ENCODE data around the gene PCCB. TPM values are rescaled to one million over a fixed set of nuclear protein-coding genes. Genes with fewer than 3 reads are reported as not detected.
A peak's percentile ranks its signal among the peaks of the same experiment; 100 is the strongest.

PCCB gene
- total RNA-seq, 1 donor from 2014 or later: 32.6 TPM

- peak; percentile 86 for DNase-seq
- no peak overlapping the region for H3K27ac ChIP-seq
- no peaks in the 10 kb centered on the region for H3K9me3 ChIP-seq
- intact Hi-C loops (cut with DNase I): no loop called here
- H3K36me3 ChIP-seq: peaks cover 50% of the 10 kb centered on the region
- H3K27me3 ChIP-seq: no peaks in the 10 kb centered on the region
- no peak for TF ChIP-seq CTCF (IDR thresholded peaks at IDR 0.05)
- ATAC-seq: peak; percentile 91
- H3K4me1 ChIP-seq: peaks cover 8% of the 10 kb centered on the region
- no peak overlapping the region for H3K4me3 ChIP-seq
These were observed 93.9 kb downstream of the PCCB start for GRCh38 chr3:136343873-136344555.

GRCh38 chr3:136346486-136346885, 96.3 kb downstream of the PCCB start:
- Histone ChIP-seq H3K27me3 (no peaks in the 10 kb centered on the region), H3K9me3 (no peaks in the 10 kb centered on the region), H3K4me1 (peaks cover 8% of the 10 kb centered on the region), H3K4me3 (no peak overlapping the region), H3K36me3 (peaks cover 29% of the 10 kb centered on the region), H3K27ac (no peak overlapping the region)
- ATAC-seq (no peak), DNase-seq (no peak)
- no peak for TF ChIP-seq CTCF (IDR thresholded peaks at IDR 0.05)
- intact Hi-C loops (cut with DNase I): no loop called here

GRCh38 chr3:136350132-136350531, 100.0 kb downstream of the PCCB start:
- DNase-seq: no peak
- no peaks in the 10 kb centered on the region for H3K9me3 ChIP-seq
- peak overlapping the region; percentile 19 for H3K27ac ChIP-seq
- peaks cover 21% of the 10 kb centered on the region for H3K36me3 ChIP-seq
- no peak for TF ChIP-seq CTCF (IDR thresholded peaks at IDR 0.05)
- intact Hi-C loops (cut with DNase I): no loop called here
- ATAC-seq: peak; percentile 46
- H3K4me1 ChIP-seq: no peaks in the 10 kb centered on the region
- H3K27me3 ChIP-seq: no peaks in the 10 kb centered on the region
- no peak overlapping the region for H3K4me3 ChIP-seq

- no peaks in the 10 kb centered on the region for H3K9me3 ChIP-seq
- ATAC-seq (peak; percentile 44), DNase-seq (no peak)
- TF ChIP-seq CTCF (IDR thresholded peaks at IDR 0.05): no peak
- no peaks in the 10 kb centered on the region for H3K27me3 ChIP-seq
- peak overlapping the region; percentile 19 for H3K27ac ChIP-seq
- no peak overlapping the region for H3K4me3 ChIP-seq
- peaks cover 21% of the 10 kb centered on the region for H3K36me3 ChIP-seq
- intact Hi-C loops (cut with DNase I): no loop called here
- H3K4me1 ChIP-seq: no peaks in the 10 kb centered on the region
These were observed 100.4 kb downstream of the PCCB start for GRCh38 chr3:136350557-136350956.

- TF ChIP-seq CTCF (IDR thresholded peaks at IDR 0.05): no peak
- H3K27ac ChIP-seq: no peak overlapping the region
- intact Hi-C loops (cut with DNase I): no loop called here
These were observed 101.2 kb downstream of the PCCB start for GRCh38 chr3:136351351-136351750.

GRCh38 chr3:136351905-136352304, 101.8 kb downstream of the PCCB start:
- no peaks in the 10 kb centered on the region for H3K27me3 ChIP-seq
- H3K4me3 ChIP-seq: no peak overlapping the region
- H3K9me3 ChIP-seq: no peaks in the 10 kb centered on the region
- no peaks in the 10 kb centered on the region for H3K4me1 ChIP-seq
- peaks cover 20% of the 10 kb centered on the region for H3K36me3 ChIP-seq
- TF ChIP-seq CTCF (IDR thresholded peaks at IDR 0.05): no peak
- H3K27ac ChIP-seq: no peak overlapping the region
- DNase-seq (no peak), ATAC-seq (no peak)
- intact Hi-C loops (cut with DNase I): no loop called here

More at GRCh38 chr3:136351351-136351750, 101.2 kb downstream of the PCCB start:
- no peak for DNase-seq
- no peak for ATAC-seq
- peaks cover 16% of the 10 kb centered on the region for H3K36me3 ChIP-seq
- H3K4me1 ChIP-seq: no peaks in the 10 kb centered on the region
- no peak overlapping the region for H3K4me3 ChIP-seq
- no peaks in the 10 kb centered on the region for H3K27me3 ChIP-seq
- H3K9me3 ChIP-seq: no peaks in the 10 kb centered on the region
